HepG2 (cell line): ENCODE measurements around the gene CEBPB. TPM values are rescaled to one million over a fixed set of nuclear protein-coding genes. Genes with fewer than 3 reads are reported as not detected.

Experiments
- CEBPG ChIP-seq: IDR thresholded peaks from 2 replicates; pipeline ENCODE4 v1.6.1; 2016
- EP300 ChIP-seq, 3 experiments: sonication (generic) in 1 of 3; formaldehyde crosslinking in 1 of 3; IDR thresholded peaks; 2 replicates each; pipeline versions ENCODE4 v1.5.1 to v1.6.1; 2011 to 2020; ENCODE audit warnings: low read depth in 2 of 3, low read length in 2 of 3, borderline replicate concordance in 1 of 3, improper control_type of control experiment in 1 of 3, mild to moderate bottlenecking in 1 of 3, missing genetic modification reagents in 1 of 3, moderate library complexity in 1 of 3
- FOXC1 ChIP-seq: sonication (generic); formaldehyde crosslinking; IDR thresholded peaks from 2 replicates; pipeline ENCODE4 v1.8.0; 2022; ENCODE audit warnings: mild to moderate bottlenecking, missing genetic modification reagents, borderline replicate concordance
- HOXA5 ChIP-seq: sonication (generic); formaldehyde crosslinking; IDR thresholded peaks from 2 replicates; pipeline ENCODE4 v1.4.0; 2020; ENCODE audit warnings: missing genetic modification reagents
- JUN ChIP-seq: sonication (generic); formaldehyde crosslinking; IDR thresholded peaks from 2 replicates; pipeline ENCODE4 v1.4.0; 2020; ENCODE audit warnings: mild to moderate bottlenecking, missing genetic modification reagents
- MED8 ChIP-seq: sonication (generic); formaldehyde crosslinking; IDR thresholded peaks from 2 replicates; pipeline ENCODE4 v1.8.1; 2023; ENCODE audit warnings: mild to moderate bottlenecking, missing genetic modification reagents; ENCODE audit not compliant: insufficient replicate concordance
- SNAPC5 ChIP-seq: sonication (generic); formaldehyde crosslinking; IDR thresholded peaks from 2 replicates; pipeline ENCODE4 v1.8.1; 2023; ENCODE audit warnings: mild to moderate bottlenecking, missing genetic modification reagents, borderline replicate concordance
- XBP1 ChIP-seq: sonication (generic); formaldehyde crosslinking; IDR thresholded peaks from 2 replicates; pipeline ENCODE4 v1.5.0; 2020; ENCODE audit warnings: missing genetic modification reagents
- ZBTB26 ChIP-seq: IDR thresholded peaks from 2 replicates; pipeline ENCODE4 v1.6.1; 2016; ENCODE audit warnings: missing compliant biosample characterization, missing genetic modification reagents, borderline replicate concordance
- ZBTB40 ChIP-seq, 2 experiments: fragments of 450-650 bp in 1 of 2; sonication (generic) in 1 of 2; formaldehyde crosslinking in 1 of 2; IDR thresholded peaks; 2 replicates each; pipeline versions ENCODE4 v1.6.1 to v1.8.0; 2016 to 2022; ENCODE audit warnings: antibody characterized with exemption in 1 of 2, mild to moderate bottlenecking in 1 of 2, missing genetic modification reagents in 1 of 2
- ZFX ChIP-seq: sonication (generic); formaldehyde crosslinking; IDR thresholded peaks from 2 replicates; pipeline ENCODE4 v1.4.0; 2020; ENCODE audit warnings: mild to moderate bottlenecking, low read depth, missing genetic modification reagents, moderate library complexity
- ZNF263 ChIP-seq: sonication (generic); formaldehyde crosslinking; IDR thresholded peaks from 2 replicates; pipeline ENCODE4 v1.4.0; 2020; ENCODE audit warnings: missing genetic modification reagents
- ZNF619 ChIP-seq: sonication (generic); formaldehyde crosslinking; IDR thresholded peaks from 2 replicates; pipeline ENCODE4 v1.4.0; 2020; ENCODE audit warnings: mild to moderate bottlenecking, missing genetic modification reagents
- ZNF629 ChIP-seq: sonication (generic); formaldehyde crosslinking; conservative IDR thresholded peaks from 2 replicates; pipeline ENCODE4 v1.5.0; 2020; ENCODE audit warnings: missing genetic modification reagents
- ZNF660 ChIP-seq: sonication (generic); formaldehyde crosslinking; IDR thresholded peaks from 2 replicates; pipeline ENCODE4 v1.5.1; 2020; ENCODE audit warnings: mild to moderate bottlenecking, low read depth, missing genetic modification reagents, borderline replicate concordance
- polyA plus RNA-seq, 8 experiments: library from polyadenylated mRNA; depleted of rRNA in 3 of 8; stranded (reverse) in 7 of 8; unstranded in 1 of 8; fragments of >200 nt; fragmentation: Illumina TruSeq in 4 of 8; extraction: Trizol in 4 of 8; gene quantifications; 2 replicates each; pipeline versions ENCODE4 v1.2.1 to v1.2.3, GENCODE V29; 2011 to 2016; ENCODE audit warnings: low read depth in 4 of 8, missing spikeins in 1 of 8, mixed read lengths in 1 of 8; ENCODE audit not compliant: insufficient read depth in 1 of 8
- total RNA-seq, 5 experiments: library from RNA; depleted of rRNA; stranded (reverse); fragments of >200 nt; fragmentation: Illumina TruSeq; extraction: Trizol; gene quantifications; 2 replicates each; pipeline ENCODE4 v1.2.3, GENCODE V29; 2016; ENCODE audit warnings: low read depth in 1 of 5
- TF ChIP-seq, protein P1 (sequence below): sonication (generic); formaldehyde crosslinking; IDR thresholded peaks from 2 replicates; pipeline ENCODE4 v1.8.0; 2022; ENCODE audit warnings: mild to moderate bottlenecking, missing genetic modification reagents; ENCODE audit not compliant: insufficient replicate concordance

CEBPB gene
- total and polyA plus RNA-seq, 2 of the 13 experiments (the other 11 are each of a cell fraction or from before 2014, with no cell fraction given) = 18.5 to 28.2 TPM

GRCh38 chr20:50216543-50217206 lies 26.0 kb downstream of the CEBPB start (continued):
- no peak for TF ChIP-seq ZBTB40 (IDR thresholded peaks at IDR 0.05)
- peak; percentile 56; the same call in 1 of the 2 replicates for TF ChIP-seq ZBTB40 (CRISPR knock-in tag; IDR thresholded peaks at IDR 0.05)
- no peak for TF ChIP-seq ZNF660 (CRISPR knock-in tag)
- no peak for TF ChIP-seq JUN
- TF ChIP-seq XBP1 (CRISPR knock-in tag) = no peak
- 0 out of 2 replicates have a peak, but pooled peaks have one; percentile 18 for TF ChIP-seq FOXC1 (CRISPR knock-in tag)
- no peak for TF ChIP-seq ZNF619
- TF ChIP-seq ZFX (CRISPR knock-in tag) = peak; percentile 25; the same call in 1 of the 2 replicates
- no peak for TF ChIP-seq SNAPC5 (CRISPR knock-in tag)
- TF ChIP-seq ZBTB26 = peak; percentile 61; the same call in 1 of the 2 replicates
- TF ChIP-seq ZNF263 = peak; percentile 89
- TF ChIP-seq, protein P1, sequence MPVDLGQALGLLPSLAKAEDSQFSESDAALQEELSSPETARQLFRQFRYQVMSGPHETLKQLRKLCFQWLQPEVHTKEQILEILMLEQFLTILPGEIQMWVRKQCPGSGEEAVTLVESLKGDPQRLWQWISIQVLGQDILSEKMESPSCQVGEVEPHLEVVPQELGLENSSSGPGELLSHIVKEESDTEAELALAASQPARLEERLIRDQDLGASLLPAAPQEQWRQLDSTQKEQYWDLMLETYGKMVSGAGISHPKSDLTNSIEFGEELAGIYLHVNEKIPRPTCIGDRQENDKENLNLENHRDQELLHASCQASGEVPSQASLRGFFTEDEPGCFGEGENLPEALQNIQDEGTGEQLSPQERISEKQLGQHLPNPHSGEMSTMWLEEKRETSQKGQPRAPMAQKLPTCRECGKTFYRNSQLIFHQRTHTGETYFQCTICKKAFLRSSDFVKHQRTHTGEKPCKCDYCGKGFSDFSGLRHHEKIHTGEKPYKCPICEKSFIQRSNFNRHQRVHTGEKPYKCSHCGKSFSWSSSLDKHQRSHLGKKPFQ (CRISPR knock-in tag) = no peak
- 0 out of 2 replicates have a peak, but pooled peaks have one; percentile 15 for TF ChIP-seq ZNF629 (CRISPR knock-in tag)
- TF ChIP-seq CEBPG = no peak
- TF ChIP-seq EP300 (IDR thresholded peaks at IDR 0.05; ENCODE audit: low read depth in 2 of 2, low read length in 2 of 2) = peak in 1 of 2 experiments; percentile 39; a peak in 1 of 4 replicates
- TF ChIP-seq EP300 (CRISPR knock-in tag; IDR thresholded peaks at IDR 0.05; ENCODE audit: borderline replicate concordance) = peak; percentile 26; the same call in 1 of the 2 replicates
- no peak for TF ChIP-seq HOXA5 (CRISPR knock-in tag)
- TF ChIP-seq MED8 = no peak
